Nephron (organoid): ENCODE measurements around the gene ST3GAL5.

ENCODE experiments used
- H3K27ac Mint-ChIP-seq, 3 experiments: 2 replicates each; pipeline ENCODE4 v1.8.0; 2020; ENCODE audit warnings: mixed read lengths in 3 of 3, mild to moderate bottlenecking in 2 of 3, moderate library complexity in 1 of 3
- H3K27me3 Mint-ChIP-seq: 2 replicates; pipeline ENCODE4 v1.8.0; 2021; ENCODE audit warnings: low read depth, mild to moderate bottlenecking, moderate library complexity, mixed read lengths
- H3K36me3 Mint-ChIP-seq: 2 replicates; pipeline ENCODE4 v1.8.0; 2020; ENCODE audit warnings: low read depth, mixed read lengths
- H3K4me1 Mint-ChIP-seq: 2 replicates; pipeline ENCODE4 v1.8.0; 2020; ENCODE audit warnings: mixed read lengths
- H3K4me3 Mint-ChIP-seq, 3 experiments: 2 replicates each; pipeline ENCODE4 v1.8.0; 2020; ENCODE audit warnings: mild to moderate bottlenecking in 3 of 3, mixed read lengths in 3 of 3, moderate library complexity in 2 of 3
- H3K9me3 Mint-ChIP-seq: 2 replicates; pipeline ENCODE4 v1.8.0; 2020; ENCODE audit warnings: mixed read lengths
- TF ChIP-seq, protein P1 (sequence below), 3 experiments: fragments of 200-600 bp; sonication (generic); IDR thresholded peaks; one replicate each; pipeline ENCODE4 v1.5.0; 2021; ENCODE audit warnings: antibody characterized with exemption in 3 of 3; ENCODE audit not compliant: unreplicated experiment in 3 of 3

Gene ST3GAL5

DNA sequence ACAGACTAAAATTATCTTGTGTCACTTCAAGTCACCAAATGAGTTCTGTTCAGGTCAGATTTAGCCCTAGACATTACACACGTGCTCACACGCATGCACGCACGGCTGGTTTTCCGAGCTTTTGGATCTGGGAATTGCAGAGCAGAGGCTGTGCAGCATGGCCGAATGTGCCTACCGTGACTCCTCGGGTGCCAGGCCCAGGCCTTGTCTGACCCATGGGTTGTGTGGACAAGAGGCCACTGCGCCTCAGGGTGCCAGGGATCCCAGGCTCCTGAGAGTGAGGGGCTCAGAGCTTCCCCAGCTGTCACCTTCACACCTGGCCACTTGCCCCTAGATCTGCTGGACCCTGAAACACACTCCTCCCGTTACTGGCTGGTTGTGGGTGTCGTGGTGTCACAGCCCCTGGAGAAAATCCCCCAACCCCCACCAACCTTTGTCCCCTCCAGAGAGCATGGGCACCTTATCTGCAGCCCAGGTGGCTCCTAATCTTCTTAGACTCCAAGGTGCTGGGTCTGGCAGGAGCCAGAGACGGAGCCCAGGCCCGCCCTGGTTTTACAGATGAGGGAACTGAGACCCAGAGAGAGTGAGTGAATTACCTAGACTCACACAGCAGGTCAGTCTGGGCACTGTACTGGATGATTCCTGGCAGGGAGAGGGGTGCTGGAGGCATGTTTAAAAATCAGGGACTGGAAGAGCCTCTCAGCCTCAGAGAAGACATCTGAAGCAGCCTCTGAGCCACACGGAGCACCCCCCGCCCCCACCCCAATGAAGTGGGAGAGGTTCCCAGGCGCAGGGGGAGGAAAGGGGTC lies 78.2 kb downstream of the ST3GAL5 start:
- no peaks in the 10 kb centered on the region for H3K36me3 Mint-ChIP-seq
- H3K4me3 Mint-ChIP-seq, result no peak overlapping the region
- peak overlapping the region; percentile 15 to 65 (median 50) for H3K27ac Mint-ChIP-seq
- H3K4me1 Mint-ChIP-seq, result peaks cover 24% of the 10 kb centered on the region
- peaks cover 13% of the 10 kb centered on the region for H3K27me3 Mint-ChIP-seq
- TF ChIP-seq, protein P1, sequence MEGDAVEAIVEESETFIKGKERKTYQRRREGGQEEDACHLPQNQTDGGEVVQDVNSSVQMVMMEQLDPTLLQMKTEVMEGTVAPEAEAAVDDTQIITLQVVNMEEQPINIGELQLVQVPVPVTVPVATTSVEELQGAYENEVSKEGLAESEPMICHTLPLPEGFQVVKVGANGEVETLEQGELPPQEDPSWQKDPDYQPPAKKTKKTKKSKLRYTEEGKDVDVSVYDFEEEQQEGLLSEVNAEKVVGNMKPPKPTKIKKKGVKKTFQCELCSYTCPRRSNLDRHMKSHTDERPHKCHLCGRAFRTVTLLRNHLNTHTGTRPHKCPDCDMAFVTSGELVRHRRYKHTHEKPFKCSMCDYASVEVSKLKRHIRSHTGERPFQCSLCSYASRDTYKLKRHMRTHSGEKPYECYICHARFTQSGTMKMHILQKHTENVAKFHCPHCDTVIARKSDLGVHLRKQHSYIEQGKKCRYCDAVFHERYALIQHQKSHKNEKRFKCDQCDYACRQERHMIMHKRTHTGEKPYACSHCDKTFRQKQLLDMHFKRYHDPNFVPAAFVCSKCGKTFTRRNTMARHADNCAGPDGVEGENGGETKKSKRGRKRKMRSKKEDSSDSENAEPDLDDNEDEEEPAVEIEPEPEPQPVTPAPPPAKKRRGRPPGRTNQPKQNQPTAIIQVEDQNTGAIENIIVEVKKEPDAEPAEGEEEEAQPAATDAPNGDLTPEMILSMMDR (IDR thresholded peaks at IDR 0.05; ENCODE audit: unreplicated experiment in 3 of 3), result no peak
- H3K9me3 Mint-ChIP-seq, result no peaks in the 10 kb centered on the region

DNA sequence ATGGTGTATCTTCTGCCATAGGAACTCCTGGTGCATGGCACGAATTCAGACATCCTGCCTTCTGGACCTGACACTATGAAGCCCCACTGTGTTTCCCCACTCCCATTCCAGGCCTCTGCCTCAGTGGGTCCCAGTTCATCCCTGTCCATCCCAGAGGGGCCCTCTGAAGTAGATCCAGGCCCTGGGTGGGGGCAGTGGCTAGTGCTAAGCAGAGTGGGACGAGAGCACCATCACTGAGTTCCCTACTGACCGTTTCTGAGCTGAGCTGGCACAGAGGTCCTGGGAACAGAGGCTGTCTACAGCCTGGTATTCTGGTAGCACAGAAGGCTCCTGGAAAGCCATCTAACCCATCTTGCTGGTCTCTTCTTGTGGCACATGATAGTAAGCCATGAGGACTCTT lies 81.0 kb downstream of the ST3GAL5 start:
- no peaks in the 10 kb centered on the region for H3K36me3 Mint-ChIP-seq
- H3K4me1 Mint-ChIP-seq, result peaks cover 12% of the 10 kb centered on the region
- H3K4me3 Mint-ChIP-seq, result no peak overlapping the region
- TF ChIP-seq, protein P1 (IDR thresholded peaks at IDR 0.05; ENCODE audit: unreplicated experiment in 3 of 3), result no peak
- H3K27ac Mint-ChIP-seq, result no peak overlapping the region
- H3K27me3 Mint-ChIP-seq, result peaks cover 5% of the 10 kb centered on the region
- H3K9me3 Mint-ChIP-seq, result no peaks in the 10 kb centered on the region

DNA sequence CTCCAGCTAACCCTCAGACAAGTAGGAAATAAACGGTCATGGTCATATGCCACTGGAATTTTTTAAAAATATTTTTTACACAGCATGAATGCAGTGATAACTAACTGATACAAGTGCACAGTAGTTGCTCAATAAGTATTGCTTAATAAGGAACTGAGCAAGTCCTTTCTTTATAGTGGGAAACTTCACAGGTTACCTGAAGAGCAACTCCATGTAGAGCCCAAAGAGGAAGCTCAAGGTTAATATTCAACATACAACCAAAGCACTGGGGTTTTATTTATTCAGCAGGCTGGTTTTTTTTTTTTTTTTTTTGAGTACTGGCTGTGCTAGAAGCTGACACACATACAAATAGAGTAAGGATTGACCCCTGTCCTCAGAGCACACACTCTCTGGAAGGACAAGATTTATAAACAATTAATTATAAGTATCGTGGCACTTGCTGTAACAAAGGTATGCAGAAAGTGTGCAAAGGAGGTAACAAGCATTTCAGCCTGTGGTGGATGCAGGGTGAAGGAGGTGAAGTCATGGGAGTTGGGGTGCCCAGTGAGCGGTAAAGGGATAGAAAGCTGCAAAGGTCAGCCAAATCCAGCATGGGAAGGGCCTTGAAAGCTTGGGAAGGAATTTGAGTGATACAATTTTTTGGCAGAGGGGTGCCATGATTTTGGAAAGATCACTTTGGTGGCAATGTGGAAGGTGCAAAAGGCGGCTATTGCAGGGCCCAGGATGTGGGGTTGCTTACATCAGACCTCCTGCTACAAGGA lies 82.3 kb downstream of the ST3GAL5 start:
- Mint-ChIP-seq H3K27me3 (peaks cover 5% of the 10 kb centered on the region), H3K4me3 (no peak overlapping the region), H3K36me3 (no peaks in the 10 kb centered on the region), H3K4me1 (peaks cover 12% of the 10 kb centered on the region), H3K9me3 (peaks cover 6% of the 10 kb centered on the region), H3K27ac (no peak overlapping the region)
- TF ChIP-seq, protein P1 (IDR thresholded peaks at IDR 0.05; ENCODE audit: unreplicated experiment in 3 of 3), result no peak

DNA sequence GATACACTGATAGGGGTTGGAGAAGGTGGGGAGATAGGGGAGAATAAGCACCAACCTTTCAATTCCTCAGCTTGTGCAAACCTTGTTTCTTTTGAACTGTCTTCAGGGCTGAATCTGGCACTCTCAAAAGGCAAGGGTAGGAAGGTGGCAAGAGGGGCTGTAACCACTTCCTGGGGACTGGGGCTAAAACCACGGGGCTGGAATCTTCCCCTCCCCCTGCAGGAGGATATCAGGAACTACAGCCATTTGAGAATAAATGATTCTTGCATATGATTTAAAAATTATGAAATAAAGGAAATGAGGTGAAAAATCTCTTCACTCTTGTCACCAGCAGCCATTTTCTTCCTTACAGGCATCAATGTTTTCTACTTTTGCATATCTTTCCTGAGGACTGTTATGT lies 84.2 kb downstream of the ST3GAL5 start:
- H3K9me3 Mint-ChIP-seq, result peaks cover 6% of the 10 kb centered on the region
- TF ChIP-seq, protein P1 (IDR thresholded peaks at IDR 0.05; ENCODE audit: unreplicated experiment in 3 of 3), result peak; percentile 29 to 49 (median 41)
- H3K4me1 Mint-ChIP-seq, result no peaks in the 10 kb centered on the region

DNA sequence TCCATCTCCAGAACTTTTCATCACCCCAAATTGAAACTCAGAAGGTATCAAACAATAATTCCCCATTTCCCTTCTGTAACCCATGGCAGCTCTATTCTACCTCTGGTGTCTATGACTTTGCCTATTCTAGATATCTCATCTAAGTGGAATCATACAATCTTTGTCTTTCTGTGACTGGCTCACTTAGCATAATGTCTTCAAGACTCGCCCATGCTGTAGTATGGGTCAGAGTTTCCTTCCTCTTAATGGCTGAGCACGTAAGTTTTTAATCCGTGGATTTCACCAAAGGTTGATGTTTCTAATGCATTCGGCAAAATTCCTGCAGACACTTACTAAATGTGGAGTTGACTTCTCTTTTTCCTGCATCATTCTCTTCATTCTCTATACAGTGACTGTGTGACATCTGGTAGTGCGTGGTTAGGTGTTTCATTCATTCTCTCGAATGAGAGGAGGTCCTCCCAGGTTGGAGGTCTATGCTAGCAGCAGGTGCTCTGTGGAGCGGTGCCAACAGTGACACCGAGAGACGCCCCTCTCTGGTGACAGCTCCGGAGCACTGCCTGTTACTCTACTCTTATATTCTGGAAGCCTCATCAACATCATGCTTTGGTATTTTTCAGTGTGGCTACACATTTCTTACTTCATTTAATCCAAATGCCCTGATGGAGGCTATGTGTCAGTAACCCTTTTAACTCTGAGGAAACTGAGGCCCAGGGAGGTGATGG lies 84.9 kb downstream of the ST3GAL5 start:
- H3K4me3 Mint-ChIP-seq, result no peak overlapping the region
- no peak overlapping the region for H3K27ac Mint-ChIP-seq
- peaks cover 6% of the 10 kb centered on the region for H3K9me3 Mint-ChIP-seq
- no peaks in the 10 kb centered on the region for H3K27me3 Mint-ChIP-seq
- H3K4me1 Mint-ChIP-seq, result peaks cover 2% of the 10 kb centered on the region
- TF ChIP-seq, protein P1 (IDR thresholded peaks at IDR 0.05; ENCODE audit: unreplicated experiment in 3 of 3), result no peak
- no peaks in the 10 kb centered on the region for H3K36me3 Mint-ChIP-seq

More for the DNA sequence above, 84.2 kb downstream of the ST3GAL5 start:
- Mint-ChIP-seq H3K36me3 (no peaks in the 10 kb centered on the region), H3K27ac (no peak overlapping the region), H3K4me3 (no peak overlapping the region), H3K27me3 (no peaks in the 10 kb centered on the region)
